ENCODE data around the gene RHBG.
A peak's percentile ranks its signal among the peaks of the same experiment; 100 is the strongest.
"Not testable (repeated sequence)": the region's sequence is repeated elsewhere in the genome, so short reads cannot be mapped to it uniquely, and the experiment has no call there.

The RHBG gene, protein sequence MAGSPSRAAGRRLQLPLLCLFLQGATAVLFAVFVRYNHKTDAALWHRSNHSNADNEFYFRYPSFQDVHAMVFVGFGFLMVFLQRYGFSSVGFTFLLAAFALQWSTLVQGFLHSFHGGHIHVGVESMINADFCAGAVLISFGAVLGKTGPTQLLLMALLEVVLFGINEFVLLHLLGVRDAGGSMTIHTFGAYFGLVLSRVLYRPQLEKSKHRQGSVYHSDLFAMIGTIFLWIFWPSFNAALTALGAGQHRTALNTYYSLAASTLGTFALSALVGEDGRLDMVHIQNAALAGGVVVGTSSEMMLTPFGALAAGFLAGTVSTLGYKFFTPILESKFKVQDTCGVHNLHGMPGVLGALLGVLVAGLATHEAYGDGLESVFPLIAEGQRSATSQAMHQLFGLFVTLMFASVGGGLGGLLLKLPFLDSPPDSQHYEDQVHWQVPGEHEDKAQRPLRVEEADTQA

DNA sequence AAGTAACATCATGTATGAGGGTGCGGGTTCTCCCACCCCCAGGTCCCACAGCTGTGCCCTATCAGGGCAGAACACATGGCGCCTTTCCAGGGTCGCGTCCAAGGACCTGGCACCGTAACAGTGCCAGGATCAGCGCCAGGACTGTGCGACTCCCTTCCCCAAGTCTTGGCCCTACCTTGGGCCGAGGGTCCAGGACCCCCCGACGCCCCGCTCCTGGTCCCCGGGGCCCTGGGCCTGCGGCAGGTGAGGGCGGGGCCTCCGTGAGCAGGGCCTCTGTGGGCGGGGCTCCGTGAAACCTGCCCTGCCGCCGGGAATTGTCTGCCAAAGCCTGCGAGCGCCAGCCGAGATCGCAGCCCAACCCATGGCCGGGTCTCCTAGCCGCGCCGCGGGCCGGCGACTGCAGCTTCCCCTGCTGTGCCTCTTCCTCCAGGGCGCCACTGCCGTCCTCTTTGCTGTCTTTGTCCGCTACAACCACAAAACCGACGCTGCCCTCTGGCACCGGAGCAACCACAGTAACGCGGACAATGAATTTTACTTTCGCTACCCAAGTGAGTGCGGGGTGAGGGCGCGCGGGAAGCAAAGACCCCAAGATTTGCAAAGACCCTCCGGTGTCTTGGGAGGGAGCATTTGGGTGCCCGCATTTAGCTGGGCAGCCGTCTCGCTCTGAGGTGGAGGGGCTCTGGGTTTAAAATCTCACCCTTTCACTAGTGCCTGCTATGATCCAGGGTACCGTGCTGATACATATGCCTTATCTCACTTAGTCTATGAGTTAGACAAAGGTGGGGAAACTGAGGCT, at the start of gene RHBG:
TSS of gene RHBG (plus strand) at position 323 of the 796 bp plus-strand sequence. CDS start at position 362, 39 bp downstream.
- peak; percentile 78 for DNase-seq

DNA sequence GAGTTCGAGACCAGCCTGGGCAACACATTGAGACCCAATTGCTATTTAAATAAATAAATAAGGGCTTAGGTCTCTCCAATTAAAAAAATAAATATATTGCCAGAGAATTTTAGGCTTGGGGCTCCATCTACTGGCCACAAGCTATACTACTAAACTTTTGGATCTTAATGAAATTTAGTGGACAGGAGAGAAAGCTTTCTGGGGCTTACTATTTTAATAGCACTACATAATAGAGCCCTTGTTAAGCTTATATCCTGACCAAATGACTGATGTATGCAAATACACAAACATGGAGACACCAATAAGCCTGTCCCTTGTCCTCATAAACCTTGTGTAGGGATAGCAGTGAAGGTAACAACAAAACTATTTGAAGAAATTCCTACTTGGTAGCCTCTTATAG, 49.3 kb upstream of the RHBG start:
- DNase-seq, result peak; percentile 26

DNA sequence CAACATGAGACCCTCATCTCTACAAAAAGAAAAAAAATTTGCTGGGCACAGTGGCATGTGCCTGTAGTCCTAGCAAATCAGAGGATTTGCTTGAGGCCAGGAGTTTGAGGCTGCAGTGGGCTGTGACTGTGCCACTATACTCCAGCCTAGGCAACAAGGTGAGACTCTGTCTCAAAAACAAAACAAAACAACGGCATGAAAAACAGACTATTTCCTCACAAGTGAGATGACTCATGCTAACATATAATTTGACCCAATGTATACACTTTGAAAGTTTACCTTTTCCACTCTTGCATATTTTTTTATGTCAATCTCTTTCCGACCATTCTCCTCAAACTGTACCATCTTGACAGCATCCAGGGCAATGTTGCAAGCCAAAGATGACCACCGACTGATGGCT, 48.5 kb upstream of the RHBG start:
- no peak for DNase-seq

DNA sequence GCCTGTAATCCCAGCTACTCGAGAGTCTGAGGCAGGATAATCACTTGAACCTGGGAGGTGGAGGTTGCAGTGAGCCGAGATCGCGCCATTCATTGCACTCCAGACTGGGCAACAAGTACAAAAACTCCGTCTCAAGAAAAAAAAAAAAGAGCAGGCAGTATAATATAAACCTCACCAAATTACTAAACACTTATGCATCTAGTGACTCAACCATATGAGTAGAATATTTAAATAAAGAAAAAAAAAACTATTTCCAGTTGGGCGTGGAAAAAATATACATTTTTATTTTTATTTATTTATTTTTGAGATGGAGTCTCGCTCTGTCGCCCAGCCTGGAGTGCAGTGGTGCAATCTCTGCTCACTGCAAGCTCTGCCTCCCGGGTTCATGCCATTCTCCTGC, 45.8 kb upstream of the RHBG start:
- not testable (repeated sequence) for DNase-seq

DNA sequence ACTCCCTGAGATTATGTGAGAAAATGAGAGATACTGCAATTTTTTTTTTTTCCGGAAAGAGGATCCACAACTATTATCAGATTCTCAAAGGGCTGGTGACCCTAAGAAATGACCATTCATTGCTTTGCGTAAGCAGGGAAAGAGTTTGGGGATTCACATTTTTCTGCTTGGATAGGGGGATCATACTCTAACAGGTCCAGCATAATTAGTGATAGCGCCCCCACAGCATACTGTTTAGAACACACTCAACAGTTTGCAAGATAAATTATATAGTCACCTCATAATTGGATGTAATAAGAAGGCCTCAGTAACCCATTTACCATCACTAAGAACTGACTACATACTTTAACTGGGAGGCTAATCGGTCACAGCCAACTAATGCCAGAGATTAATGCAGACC, 32.8 kb upstream of the RHBG start:
- peak; percentile 28 for DNase-seq

DNA sequence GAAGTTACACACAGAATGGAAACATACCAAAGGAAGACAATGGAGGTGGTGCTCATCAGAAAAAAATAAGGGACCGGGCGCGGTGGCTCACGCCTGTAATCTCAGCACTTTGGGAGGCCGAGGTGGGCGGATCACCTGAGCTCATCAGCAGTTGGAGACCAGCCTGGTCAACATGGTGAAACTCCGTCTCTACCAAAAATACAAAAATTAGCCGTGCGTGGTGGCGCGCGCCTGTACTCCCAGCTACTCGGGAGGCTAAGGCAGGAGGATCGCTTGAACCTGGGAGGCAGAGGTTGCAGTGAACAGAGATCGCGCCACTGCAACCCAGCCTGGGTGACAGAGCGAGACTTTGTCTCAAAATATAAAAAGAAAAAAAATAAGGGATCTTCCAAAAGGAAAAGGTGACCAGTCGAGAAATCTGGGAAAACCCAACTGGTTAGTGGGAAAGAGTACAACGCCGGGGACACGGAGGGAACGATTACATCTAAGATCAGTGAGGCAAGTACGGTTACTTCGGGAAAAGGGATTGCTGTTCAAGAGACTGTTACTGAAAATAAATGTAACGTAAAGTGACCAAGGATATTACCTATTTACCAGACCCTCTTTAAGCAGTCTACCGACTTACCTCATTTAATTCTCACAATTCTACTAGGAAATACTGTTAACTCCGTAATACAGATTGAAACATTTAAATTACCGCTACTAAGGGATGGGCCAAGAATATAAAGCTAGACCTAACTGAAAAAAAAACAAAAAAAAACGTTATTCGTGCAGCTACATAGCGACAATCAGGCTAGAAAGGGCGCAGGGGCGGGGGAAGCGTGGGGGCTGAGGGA, 31.7 kb upstream of the RHBG start:
- DNase-seq, result peak; percentile 30

DNA sequence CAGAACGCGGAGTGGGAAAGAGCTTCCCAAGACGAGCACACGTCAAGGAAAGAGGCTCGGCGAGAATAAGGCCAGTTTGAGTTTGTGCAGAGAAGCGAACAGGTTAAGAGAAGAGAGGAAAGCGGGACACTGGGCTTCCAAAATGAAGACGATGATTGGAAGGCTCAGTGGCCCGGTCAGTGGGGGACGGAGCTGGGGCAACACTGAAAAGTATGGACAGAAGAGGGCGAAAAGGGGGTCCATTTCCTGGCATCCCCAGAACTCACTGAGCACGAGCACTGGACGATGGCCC, 31.2 kb upstream of the RHBG start:
- no peak for DNase-seq

DNA sequence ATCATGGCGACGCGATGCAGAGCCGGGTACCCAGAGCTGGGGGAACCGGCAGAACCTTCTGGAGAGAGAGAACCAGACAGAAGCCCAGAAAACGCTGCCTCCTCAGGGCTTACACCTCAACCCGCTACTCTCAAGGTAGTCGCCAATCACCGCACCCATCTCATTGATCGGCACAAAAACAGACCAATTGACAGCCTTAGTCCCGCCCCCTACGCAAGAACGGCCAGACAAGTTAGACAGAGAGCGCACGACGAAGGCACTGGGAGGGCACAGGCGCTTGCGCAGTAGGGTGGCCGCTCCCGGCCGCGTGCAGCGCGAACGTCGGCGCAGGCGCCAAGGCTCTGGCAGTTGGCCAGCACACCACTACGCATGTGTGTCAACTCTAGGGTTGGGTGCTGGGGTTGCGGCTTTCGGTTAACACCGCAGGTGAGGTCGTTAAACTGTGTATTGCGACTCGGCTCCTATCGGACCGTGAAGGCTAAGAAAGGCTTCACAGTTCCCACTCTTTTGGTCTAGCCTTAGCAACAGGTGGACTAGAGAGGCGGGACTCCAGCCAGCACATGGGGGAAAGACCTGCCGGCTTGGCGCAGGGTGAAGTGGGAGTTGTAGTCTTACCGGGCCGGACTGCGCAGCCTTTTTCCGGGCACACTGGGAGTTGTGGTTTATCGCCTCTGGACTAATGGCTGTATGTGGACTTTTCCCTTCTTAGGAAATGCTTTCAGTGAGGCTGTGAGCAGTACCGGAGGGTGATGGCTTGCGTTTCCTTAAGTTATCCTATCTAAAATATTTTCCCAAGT, 30.6 kb upstream of the RHBG start, which contains the start of the genes CCT3 and TSACC:
TSS of gene CCT3 (minus strand) at position 113 of the 797 bp plus-strand sequence. CDS start at position 5, 108 bp downstream.
TSS of gene TSACC (plus strand) at position 347 of the 797 bp plus-strand sequence. CDS start 1,232 bp downstream, outside the sequence.
- DNase-seq, result peak; percentile 100

DNA sequence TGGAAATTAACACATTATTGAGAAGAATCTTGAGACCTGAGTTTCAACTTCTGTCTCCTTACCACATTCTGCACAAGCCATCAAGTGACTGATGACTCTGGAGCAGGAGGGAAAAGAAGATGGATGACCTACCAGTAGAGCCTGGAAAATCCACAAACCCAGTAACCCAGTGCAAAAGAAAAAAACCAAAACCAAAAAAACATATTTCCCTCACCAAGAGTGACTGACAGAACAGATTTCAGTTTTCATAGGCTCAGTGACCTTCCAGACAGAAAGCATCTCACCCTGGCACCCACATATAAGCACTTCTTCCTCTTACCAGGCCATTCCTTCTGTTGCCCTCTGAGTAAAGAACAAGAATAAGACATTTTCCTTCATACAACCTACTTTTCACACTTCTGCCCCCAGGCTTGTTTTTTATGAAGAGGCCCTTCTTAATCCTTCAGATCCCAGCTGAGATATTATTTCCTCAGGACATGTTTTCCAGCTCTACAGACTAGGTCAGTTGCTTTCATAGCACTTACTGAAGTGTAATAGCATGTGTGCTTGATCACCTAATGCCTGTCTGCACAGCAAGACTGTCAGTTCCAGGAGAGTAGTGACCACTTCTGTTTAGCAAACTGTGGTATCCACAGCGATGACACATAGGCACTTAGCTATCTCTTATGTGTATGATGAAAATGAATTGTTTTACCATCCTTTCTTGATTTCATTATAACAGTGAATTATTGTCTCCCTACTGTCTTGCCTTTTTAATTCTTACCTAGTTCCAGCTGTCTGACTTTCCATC, 26.6 kb upstream of the RHBG start:
- DNase-seq, result no peak

DNA sequence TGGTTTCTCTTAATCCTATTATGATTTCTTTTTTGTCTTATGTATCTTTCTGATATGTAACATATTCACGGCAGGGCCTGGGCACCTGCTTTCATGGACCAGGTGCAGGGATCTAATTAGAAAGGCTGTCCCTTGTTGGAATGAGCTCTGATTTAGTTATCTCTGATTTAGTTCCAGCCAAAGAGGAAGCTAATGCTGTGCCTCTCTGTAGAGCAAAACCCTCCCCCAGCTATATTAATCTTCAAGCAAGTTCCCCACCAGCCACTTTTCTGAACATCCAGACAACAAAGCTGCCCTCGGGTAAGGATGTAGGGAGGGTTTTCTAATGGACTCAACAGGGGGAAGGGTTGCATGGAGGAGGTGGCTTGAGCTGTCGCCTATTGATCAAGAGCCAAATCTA, 24.6 kb upstream of the RHBG start:
- no peak for DNase-seq

DNA sequence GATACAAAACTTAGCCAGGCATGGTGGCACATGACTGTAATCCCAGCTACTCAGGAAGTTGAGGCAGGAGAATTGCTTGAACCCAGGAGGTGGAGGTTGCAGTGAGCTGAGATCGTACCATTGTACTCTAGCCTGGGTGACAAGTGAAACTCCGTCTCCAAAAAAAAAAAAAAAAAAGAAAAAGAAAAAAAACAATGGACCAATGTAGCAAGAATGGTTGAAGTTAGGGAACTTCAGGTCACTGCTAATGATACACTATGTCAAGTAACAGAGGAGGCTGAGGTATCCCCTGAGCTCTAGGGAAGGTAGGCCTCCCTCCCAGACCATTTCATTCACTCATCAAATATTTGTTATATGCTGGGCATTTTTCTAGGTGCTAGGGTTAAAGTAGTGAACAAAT, 23.0 kb upstream of the RHBG start:
- DNase-seq, result not testable (repeated sequence)

DNA sequence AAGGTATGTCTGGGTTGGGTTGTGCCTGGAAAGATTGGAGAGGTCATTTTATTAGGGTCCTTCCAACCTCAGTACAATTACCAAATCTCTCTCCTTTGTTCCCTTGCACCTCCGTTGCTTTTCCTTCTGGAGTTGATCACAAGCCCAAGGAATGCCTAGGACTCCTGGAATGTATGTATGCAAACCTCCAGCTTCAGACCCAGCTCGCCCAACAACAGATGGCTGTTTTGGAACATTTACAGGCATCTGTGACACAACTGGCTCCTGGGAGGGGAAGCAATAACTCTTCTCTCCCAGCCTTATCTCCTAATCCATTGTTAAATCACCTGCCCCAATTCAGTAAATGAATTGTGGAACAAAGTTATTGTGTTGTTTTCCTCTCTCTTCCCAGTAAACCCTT, 22.4 kb upstream of the RHBG start:
- DNase-seq, result no peak

DNA sequence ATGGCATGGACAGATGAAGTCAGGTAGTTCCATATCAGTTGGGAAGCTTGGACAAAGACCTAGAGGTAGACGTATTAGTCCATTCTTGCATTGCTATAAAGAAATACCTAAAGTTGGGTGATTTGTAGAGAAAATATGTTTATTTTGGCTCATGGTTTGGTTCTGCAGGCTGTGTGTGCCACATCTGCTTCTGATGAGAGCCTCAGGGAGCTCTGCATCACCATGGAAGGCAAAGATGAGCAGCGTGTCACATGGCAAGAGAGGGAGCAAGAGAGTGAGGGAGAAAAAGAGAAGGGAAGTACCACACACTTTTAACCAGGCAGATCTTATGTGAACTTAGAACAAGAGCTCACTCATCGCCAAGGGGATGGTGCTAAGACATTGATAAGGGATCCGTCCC, 21.7 kb upstream of the RHBG start:
- DNase-seq, result no peak

DNA sequence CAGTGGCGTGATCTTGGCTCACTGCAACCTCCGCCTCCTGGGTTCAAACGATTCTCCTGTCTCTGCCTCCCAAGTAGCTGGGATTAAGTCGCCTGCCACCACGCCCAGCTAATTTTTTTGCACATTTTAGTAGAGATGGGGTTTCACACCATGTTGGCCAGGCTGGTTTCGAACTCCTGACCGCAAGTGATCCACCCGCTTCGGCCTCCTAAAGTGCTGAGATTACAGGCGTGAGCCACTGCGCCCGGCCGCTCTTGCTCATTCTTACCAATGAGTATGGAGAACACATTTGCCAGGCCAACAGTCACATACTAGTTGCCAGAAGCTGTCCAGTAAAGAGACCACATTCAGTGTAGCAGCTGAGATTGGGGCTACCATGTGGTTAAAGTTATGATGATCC, 16.5 kb upstream of the RHBG start:
- DNase-seq, result not testable (repeated sequence)

DNA sequence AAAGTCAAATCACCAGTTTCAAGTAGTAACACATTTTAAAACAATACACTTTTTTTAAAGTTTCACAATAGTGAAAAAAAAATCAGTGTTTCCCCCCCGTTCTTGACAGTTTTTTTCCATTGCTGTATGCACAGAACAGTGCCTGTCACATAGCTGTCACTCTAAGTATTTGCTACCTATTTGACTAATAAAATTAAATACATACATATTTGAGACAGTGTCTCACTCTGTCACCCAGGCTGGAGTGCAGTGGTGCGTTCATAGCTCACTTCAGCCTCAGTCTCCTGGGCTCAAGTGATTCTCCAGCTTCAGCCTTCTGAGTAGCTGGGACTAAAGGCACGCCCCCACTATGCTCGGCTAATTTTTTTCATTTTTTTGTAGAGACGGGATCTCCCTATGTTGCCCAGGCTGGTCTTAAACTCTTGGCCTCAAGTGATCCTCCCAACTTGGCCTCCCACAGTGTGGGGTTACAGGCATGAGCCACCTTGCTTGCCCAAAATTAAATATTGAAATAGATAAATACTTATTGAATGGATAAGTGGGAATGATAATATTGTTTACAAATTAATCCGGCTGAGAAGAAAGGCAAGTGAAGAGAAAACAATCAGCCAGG, 12.6 kb upstream of the RHBG start:
- peak; percentile 28 for DNase-seq

DNA sequence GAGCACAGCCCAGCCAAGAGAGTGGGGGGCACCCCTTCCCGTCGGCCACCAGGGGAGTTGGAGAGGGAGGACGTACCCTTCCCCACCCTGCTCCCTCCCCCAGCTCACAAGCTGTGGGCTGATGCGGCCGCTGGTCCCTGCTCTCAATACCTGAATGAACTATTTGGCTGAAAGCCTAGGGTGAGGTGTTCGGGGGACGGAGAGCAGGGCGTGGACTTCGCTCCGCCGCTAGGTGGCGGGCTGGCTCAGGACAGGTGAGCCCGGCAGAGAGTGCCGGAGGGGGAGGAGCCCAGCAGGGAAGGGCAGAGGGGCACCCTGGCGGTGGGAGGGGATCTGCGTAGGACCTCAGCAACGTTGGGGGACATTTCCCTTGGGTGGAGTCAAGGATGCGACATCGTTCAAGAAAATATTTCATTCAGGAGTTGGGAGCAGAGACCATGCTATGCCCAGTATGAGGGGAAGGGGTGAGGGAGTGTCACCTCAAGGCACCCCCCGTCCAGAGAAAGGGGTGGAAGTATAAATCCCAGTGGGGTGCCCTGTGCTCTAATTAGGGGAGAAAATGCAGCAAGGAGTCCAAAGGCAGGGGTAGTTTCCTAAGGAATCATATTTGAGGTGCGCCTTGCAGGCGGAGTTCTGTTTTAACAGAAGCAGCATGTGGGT, 12.0 kb upstream of the RHBG start:
- DNase-seq, result peak; percentile 92

DNA sequence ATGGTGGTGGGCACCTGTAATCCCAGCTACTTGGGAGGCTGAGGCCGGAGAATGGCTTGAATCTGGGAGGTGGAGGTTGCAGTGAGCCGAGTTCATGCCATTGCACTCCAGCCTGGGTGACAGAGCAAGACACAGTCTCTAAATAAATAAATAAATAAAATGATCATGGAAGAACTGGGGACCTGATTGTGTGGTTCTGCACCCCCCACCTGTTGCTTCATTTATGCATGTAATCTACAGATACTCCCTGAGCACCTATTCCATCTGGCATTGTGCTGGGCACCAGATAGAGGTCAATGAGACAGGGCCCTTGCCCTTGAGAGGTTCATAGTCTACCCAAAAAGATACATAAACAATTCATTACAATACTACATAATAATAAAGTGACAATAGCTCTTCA, 11.0 kb upstream of the RHBG start:
- DNase-seq, result no peak

DNA sequence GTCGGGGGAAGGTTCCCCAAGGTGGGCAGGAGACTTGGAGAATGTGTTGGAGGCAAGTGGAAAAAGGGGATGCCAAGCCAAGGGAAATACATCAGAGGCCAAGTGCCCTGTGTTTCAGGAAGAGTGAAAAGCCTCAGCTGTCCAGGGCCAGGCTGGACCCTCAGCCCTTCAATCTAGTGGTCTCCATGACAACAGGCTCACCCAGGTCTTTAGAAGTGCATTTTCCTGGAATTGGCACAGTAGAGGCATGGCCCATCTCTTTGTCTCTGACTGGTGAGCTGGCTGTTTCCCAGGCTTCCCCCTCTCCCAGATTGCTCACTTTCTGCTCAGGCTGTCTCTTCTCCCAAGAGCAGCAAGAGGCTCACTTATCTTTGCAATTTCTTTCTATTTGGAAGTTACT, 10.4 kb upstream of the RHBG start:
- DNase-seq, result no peak

DNA sequence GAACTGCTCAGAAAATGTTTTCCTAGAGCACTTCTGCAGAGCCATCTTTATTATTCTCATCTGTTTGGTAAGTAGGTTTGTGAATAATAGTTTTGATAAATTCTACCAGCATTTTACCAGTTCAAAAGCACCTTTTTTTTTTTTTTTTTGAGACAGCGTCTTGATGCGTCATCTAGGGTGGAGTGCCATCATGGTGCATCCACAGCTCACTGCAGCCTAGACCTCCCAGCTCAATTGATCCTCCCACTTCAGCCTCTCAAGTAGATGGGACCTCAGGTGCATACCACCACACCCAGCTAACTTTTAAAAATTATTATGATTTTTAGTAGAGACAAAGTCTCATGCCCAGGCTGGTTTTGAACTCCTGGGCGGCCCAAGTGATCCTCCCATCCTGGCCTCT, 9.8 kb upstream of the RHBG start:
- no peak for DNase-seq

DNA sequence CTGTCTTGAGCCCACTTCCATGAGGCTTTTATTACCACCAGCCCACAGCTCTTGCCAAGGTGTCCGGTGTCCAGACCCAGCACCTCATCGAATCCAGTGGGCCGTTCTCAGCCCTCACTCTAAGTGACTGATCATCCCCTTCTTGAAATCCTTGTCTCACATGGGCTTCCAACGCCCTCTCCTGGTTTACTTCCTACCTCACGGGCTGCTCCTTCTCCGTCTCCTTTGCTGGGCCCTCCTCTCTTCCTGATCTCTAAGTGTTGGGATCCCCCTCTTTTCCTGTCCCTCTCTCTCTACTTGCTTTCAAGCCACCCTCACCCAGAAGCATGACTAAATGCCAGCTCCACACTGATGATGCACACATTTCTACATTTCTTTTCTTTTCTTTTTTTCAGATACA, 9.0 kb upstream of the RHBG start:
- peak; percentile 45 for DNase-seq
